Natural killer cell (primary cell): ENCODE results near the gene EEPD1. TPM values are rescaled to one million over a fixed set of nuclear protein-coding genes. Genes with fewer than 3 reads are reported as not detected.

ENCODE experiments used
- ATAC-seq, 3 donors: fragments of 150-1000 bp in 2 of 3; fragments of 200-7000 bp in 1 of 3; cut with Tn5 transposase; 1 replicate in 1 of 3; 2 replicates in 2 of 3; pipeline ENCODE4 v1.10.0; 2021; ENCODE audit warnings: mild to moderate bottlenecking in 2 of 3, moderate library complexity in 2 of 3
- DNase-seq, 2 donors: peaks; one replicate each; pipeline versions ENCODE4 v3.0.0 to v3.0.0-alpha.2; 2013 to 2021; ENCODE audit warnings: mixed read lengths in 1 of 2
- H3K27ac ChIP-seq: one replicate; pipeline ENCODE4 v1.5.1; 2013; ENCODE audit warnings: mild to moderate bottlenecking, low read length
- H3K27me3 ChIP-seq: one replicate; pipeline ENCODE4 v1.6.1; 2013; ENCODE audit warnings: low read length; ENCODE audit not compliant: control insufficient read depth, insufficient read depth
- H3K36me3 ChIP-seq: one replicate; pipeline ENCODE4 v1.6.1; 2013; ENCODE audit warnings: low read length; ENCODE audit not compliant: control insufficient read depth, insufficient read depth
- H3K4me1 ChIP-seq: one replicate; pipeline ENCODE4 v1.6.1; 2013; ENCODE audit warnings: low read length; ENCODE audit not compliant: control insufficient read depth, insufficient read depth
- H3K4me3 ChIP-seq: one replicate; pipeline ENCODE4 v1.5.1; 2013; ENCODE audit warnings: low read length
- H3K9me3 ChIP-seq: one replicate; pipeline ENCODE4 v1.6.1; 2013; ENCODE audit warnings: low read length; ENCODE audit not compliant: control insufficient read depth, insufficient read depth
- H3K27ac Mint-ChIP-seq, 2 donors: one replicate each; pipeline ENCODE4 v1.8.0; 2022; ENCODE audit warnings: mild to moderate bottlenecking in 2 of 2, mixed read lengths in 2 of 2, moderate library complexity in 1 of 2
- H3K27me3 Mint-ChIP-seq, 2 donors: one replicate each; pipeline ENCODE4 v1.8.0; 2022; ENCODE audit warnings: low read depth in 2 of 2, mixed read lengths in 2 of 2
- H3K36me3 Mint-ChIP-seq: one replicate; pipeline ENCODE4 v1.8.0; 2022; ENCODE audit warnings: mixed read lengths
- H3K4me1 Mint-ChIP-seq, 2 donors: one replicate each; pipeline ENCODE4 v1.8.0; 2022; ENCODE audit warnings: mixed read lengths in 2 of 2
- H3K4me3 Mint-ChIP-seq: one replicate; pipeline ENCODE4 v1.8.0; 2022; ENCODE audit warnings: mild to moderate bottlenecking, moderate library complexity, mixed read lengths
- H3K9me3 Mint-ChIP-seq, 2 donors: one replicate each; pipeline ENCODE4 v1.8.0; 2022; ENCODE audit warnings: mixed read lengths in 2 of 2
- WGBS: methylation state at CpG from one replicate; pipeline ENCODE4 v1.1.7; 2013; ENCODE audit warnings: missing lambda C conversion rate; ENCODE audit not compliant: insufficient coverage; 5-methylcytosine and 5-hydroxymethylcytosine counted together
- intact Hi-C: fragments of 100-400 bp; cut with micrococcal nuclease; formaldehyde crosslinking; loops from one replicate; pipeline ENCODE4 v1.14.2; 2022
- total RNA-seq, 4 donors: library from RNA; stranded (reverse); fragments of 120-200 nt in 1 of 4; gene quantifications; one replicate each; pipeline versions ENCODE4 v1.2.3 to v1.2.4, GENCODE V29; 2013 to 2022
- TF ChIP-seq, protein P1 (sequence below): fragments of 200-600 bp; IDR thresholded peaks from one replicate; pipeline ENCODE4 v1.8.0; 2022; ENCODE audit warnings: antibody characterized with exemption

Gene EEPD1
- total RNA-seq, 3 donors from 2014 or later (not counting 1 experiment from before 2014, with no cell fraction given): 0.45 to 4.9 (median 1.4) TPM

DNA sequence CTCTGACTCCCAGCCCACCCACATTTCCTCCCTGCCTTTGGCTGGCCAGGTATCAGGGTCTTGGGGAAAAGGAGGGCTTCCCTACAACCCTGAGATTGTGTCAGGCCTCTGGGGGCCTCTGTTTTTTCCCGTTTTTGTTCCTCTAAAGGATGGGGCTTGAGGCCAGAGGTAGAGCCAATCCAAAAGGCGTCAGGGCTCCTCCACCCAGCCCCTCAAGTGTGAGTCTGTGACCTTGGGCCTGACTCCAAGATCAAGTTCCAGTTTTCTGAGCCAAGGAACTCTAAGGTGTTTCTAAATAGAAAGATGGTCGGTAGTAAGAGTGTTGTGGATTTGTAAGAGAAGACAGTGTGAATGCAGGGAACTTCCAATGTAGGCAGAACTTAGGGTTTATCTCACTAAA, 6.6 kb downstream of the EEPD1 start:
- no peaks in the 10 kb centered on the region for H3K9me3 ChIP-seq
- no peak overlapping the region for H3K4me3 Mint-ChIP-seq
- no peak overlapping the region for H3K27ac ChIP-seq
- 85% methylated on average over 3 of the region's 3 CpGs for WGBS
- no peaks in the 10 kb centered on the region for H3K36me3 Mint-ChIP-seq
- peaks cover under 1% of the 10 kb centered on the region for H3K4me1 ChIP-seq
- peaks cover 0 to 4% of the 10 kb centered on the region in 2 donors for H3K27me3 Mint-ChIP-seq
- TF ChIP-seq, protein P1, sequence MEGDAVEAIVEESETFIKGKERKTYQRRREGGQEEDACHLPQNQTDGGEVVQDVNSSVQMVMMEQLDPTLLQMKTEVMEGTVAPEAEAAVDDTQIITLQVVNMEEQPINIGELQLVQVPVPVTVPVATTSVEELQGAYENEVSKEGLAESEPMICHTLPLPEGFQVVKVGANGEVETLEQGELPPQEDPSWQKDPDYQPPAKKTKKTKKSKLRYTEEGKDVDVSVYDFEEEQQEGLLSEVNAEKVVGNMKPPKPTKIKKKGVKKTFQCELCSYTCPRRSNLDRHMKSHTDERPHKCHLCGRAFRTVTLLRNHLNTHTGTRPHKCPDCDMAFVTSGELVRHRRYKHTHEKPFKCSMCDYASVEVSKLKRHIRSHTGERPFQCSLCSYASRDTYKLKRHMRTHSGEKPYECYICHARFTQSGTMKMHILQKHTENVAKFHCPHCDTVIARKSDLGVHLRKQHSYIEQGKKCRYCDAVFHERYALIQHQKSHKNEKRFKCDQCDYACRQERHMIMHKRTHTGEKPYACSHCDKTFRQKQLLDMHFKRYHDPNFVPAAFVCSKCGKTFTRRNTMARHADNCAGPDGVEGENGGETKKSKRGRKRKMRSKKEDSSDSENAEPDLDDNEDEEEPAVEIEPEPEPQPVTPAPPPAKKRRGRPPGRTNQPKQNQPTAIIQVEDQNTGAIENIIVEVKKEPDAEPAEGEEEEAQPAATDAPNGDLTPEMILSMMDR: no peak
- no peaks in the 10 kb centered on the region for H3K4me1 Mint-ChIP-seq
- H3K9me3 Mint-ChIP-seq: no peaks in the 10 kb centered on the region
- ATAC-seq (no peak), DNase-seq (no peak)
- no peaks in the 10 kb centered on the region for H3K36me3 ChIP-seq
- no peak overlapping the region for H3K4me3 ChIP-seq
- intact Hi-C loops: no loop called here
- no peak overlapping the region for H3K27ac Mint-ChIP-seq
- no peaks in the 10 kb centered on the region for H3K27me3 ChIP-seq

DNA sequence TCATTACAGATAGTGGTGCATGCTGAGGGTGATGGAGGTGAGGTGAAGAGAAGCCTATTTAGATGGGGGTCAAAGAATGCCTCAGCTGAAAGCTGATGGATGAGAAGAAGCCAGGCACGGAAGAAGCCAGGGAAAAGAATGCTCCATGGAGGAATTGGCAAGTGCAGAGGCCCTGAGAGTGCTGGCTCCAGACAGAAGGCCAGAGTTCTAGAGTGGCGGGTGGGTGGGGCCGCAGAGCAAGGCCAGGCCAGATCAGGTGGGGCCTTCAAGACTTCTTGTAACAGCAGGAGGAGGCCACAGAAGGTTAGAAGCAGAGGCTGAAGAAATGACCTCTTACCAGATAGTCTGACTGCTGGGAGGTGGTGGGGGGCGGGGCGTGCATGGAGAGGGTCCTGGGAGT, 7.3 kb downstream of the EEPD1 start:
- TF ChIP-seq, protein P1: no peak
- Mint-ChIP-seq H3K36me3 (no peaks in the 10 kb centered on the region), H3K27me3 (peaks cover 0 to 4% of the 10 kb centered on the region in 2 donors), H3K9me3 (no peaks in the 10 kb centered on the region), H3K4me3 (no peak overlapping the region), H3K27ac (no peak overlapping the region), H3K4me1 (no peaks in the 10 kb centered on the region)
- H3K4me3 ChIP-seq: no peak overlapping the region
- intact Hi-C loops: no loop called here
- no peaks in the 10 kb centered on the region for H3K9me3 ChIP-seq
- H3K27me3 ChIP-seq: no peaks in the 10 kb centered on the region
- DNase-seq (no peak), ATAC-seq (no peak)
- WGBS: 93% methylated on average over 5 of the region's 5 CpGs
- H3K27ac ChIP-seq: no peak overlapping the region
- no peaks in the 10 kb centered on the region for H3K36me3 ChIP-seq
- no peaks in the 10 kb centered on the region for H3K4me1 ChIP-seq

DNA sequence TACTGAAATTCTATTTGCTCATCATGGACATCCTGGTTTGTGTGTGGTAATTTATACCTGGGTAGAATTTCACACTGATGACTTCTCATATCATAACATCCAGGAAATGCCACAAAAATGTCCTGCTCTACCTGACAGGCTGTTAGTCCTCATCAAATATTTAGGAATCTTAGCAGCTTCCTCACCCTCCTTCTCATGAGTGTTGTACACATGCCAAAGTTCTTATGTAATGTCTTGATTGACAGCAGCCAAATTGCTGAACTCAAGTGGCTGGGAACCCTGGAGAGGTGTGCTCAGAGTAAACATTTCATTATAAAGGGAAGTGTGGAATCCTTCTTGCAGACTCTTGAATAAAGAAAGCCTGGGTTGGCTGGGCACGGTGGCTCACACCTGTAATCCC, 8.9 kb downstream of the EEPD1 start:
- Histone ChIP-seq H3K4me1 (no peaks in the 10 kb centered on the region), H3K4me3 (no peak overlapping the region), H3K27ac (no peak overlapping the region), H3K9me3 (no peaks in the 10 kb centered on the region), H3K27me3 (no peaks in the 10 kb centered on the region), H3K36me3 (no peaks in the 10 kb centered on the region)
- ATAC-seq (no peak), DNase-seq (no peak)
- Mint-ChIP-seq H3K36me3 (no peaks in the 10 kb centered on the region), H3K4me1 (no peaks in the 10 kb centered on the region), H3K4me3 (no peak overlapping the region), H3K27ac (no peak overlapping the region), H3K27me3 (peaks cover 0 to 2% of the 10 kb centered on the region in 2 donors), H3K9me3 (no peaks in the 10 kb centered on the region)
- intact Hi-C loops: no loop called here
- 100% methylated on average over 1 of the region's 1 CpG for WGBS
- TF ChIP-seq, protein P1: no peak

DNA sequence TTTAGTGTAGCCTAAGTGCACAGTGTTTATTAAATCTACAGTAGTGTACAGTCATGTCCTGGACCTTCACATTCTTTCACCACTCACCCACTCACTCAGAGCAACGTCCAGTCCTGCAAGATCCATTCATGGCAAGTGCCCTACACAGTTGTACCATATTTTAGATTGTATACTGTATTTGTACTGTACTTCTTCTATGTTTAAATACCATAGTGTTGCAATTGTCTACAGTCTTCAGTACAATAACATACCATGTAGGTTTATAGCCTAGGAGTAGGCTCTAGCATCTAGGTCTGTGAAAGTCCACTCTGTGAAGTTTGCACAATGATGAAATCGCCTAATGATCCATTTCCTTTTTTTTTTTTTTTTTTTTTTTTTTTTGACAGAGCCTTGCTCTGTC, 12.0 kb downstream of the EEPD1 start:
- Histone ChIP-seq H3K27me3 (no peaks in the 10 kb centered on the region), H3K4me1 (no peaks in the 10 kb centered on the region), H3K36me3 (no peaks in the 10 kb centered on the region), H3K27ac (no peak overlapping the region), H3K9me3 (no peaks in the 10 kb centered on the region), H3K4me3 (no peak overlapping the region)
- no peak overlapping the region for H3K27ac Mint-ChIP-seq
- H3K36me3 Mint-ChIP-seq: no peaks in the 10 kb centered on the region
- no peaks in the 10 kb centered on the region for H3K9me3 Mint-ChIP-seq
- H3K27me3 Mint-ChIP-seq: peaks cover 0 to 2% of the 10 kb centered on the region in 2 donors
- no peak for DNase-seq
- H3K4me3 Mint-ChIP-seq: no peak overlapping the region
- TF ChIP-seq, protein P1: no peak
- WGBS: 75% methylated on average over 1 of the region's 2 CpGs
- intact Hi-C loops: no loop called here
- peak in 1 of 3 donors; percentile 32 for ATAC-seq
- H3K4me1 Mint-ChIP-seq: no peaks in the 10 kb centered on the region
